KMS-11 (cell line): ENCODE results near the gene OR2Z1.
"Not testable (repeated sequence)": the region's sequence is repeated elsewhere in the genome, so short reads cannot be mapped to it uniquely, and the experiment has no call there.

Experiments
- H2AFZ ChIP-seq: fragments of 200-600 bp; sonication (generic); 2 replicates; pipeline ENCODE4 v1.6.1; 2016; ENCODE audit warnings: antibody characterized with exemption, mixed run types, low read depth
- H3K27ac ChIP-seq: fragments of 200-600 bp; sonication (generic); 2 replicates; pipeline ENCODE4 v1.6.1; 2016; ENCODE audit warnings: mild to moderate bottlenecking, mixed run types
- H3K27me3 ChIP-seq: fragments of 200-600 bp; sonication (generic); 2 replicates; pipeline ENCODE4 v1.6.1; 2017; ENCODE audit warnings: mild to moderate bottlenecking, low read depth, mixed run types, moderate library complexity; ENCODE audit not compliant: insufficient read depth
- H3K36me3 ChIP-seq: fragments of 200-600 bp; sonication (generic); 2 replicates; pipeline ENCODE4 v1.6.1; 2017; ENCODE audit warnings: mild to moderate bottlenecking, mixed run types; ENCODE audit not compliant: insufficient read depth
- H3K4me1 ChIP-seq: fragments of 200-600 bp; sonication (generic); 2 replicates; pipeline ENCODE4 v1.6.1; 2016; ENCODE audit warnings: mild to moderate bottlenecking, low read depth, mixed run types; ENCODE audit not compliant: poor library complexity, severe bottlenecking
- H3K4me2 ChIP-seq: fragments of 200-600 bp; sonication (generic); 2 replicates; pipeline ENCODE4 v1.7.0; 2016; ENCODE audit warnings: mild to moderate bottlenecking, mixed run types
- H3K4me3 ChIP-seq: fragments of 200-600 bp; sonication (generic); IDR thresholded peaks from 2 replicates; pipeline ENCODE4 v1.6.1; 2017; ENCODE audit warnings: low read depth, low read length, mixed read lengths; ENCODE audit not compliant: insufficient read depth
- H3K79me2 ChIP-seq: fragments of 200-600 bp; sonication (generic); 2 replicates; pipeline ENCODE4 v1.6.1; 2016; ENCODE audit warnings: low read depth, mixed run types; ENCODE audit not compliant: insufficient read depth
- H3K9ac ChIP-seq: fragments of 200-600 bp; sonication (generic); 2 replicates; pipeline ENCODE4 v1.6.1; 2016; ENCODE audit warnings: mild to moderate bottlenecking, mixed run types
- H4K20me1 ChIP-seq: fragments of 200-600 bp; sonication (generic); 2 replicates; pipeline ENCODE4 v1.6.1; 2016; ENCODE audit warnings: mild to moderate bottlenecking, mixed run types; ENCODE audit not compliant: insufficient read depth
- TF ChIP-seq, protein P1 (sequence below): fragments of 200-600 bp; sonication (generic); conservative IDR thresholded peaks from 2 replicates; pipeline ENCODE4 v1.6.1; 2017; ENCODE audit warnings: low read depth, mild to moderate bottlenecking, antibody characterized with exemption, low read length, moderate library complexity, mixed read lengths

OR2Z1 gene

GRCh38 chr19:8703223-8703622 lies 18.2 kb upstream of the OR2Z1 start:
- Histone ChIP-seq H3K4me1 (no peaks in the 10 kb centered on the region), H4K20me1 (no peaks in the 10 kb centered on the region), H3K36me3 (no peaks in the 10 kb centered on the region), H3K27ac (no peak overlapping the region), H3K27me3 (no peaks in the 10 kb centered on the region; the same call in 1 of the 2 replicates), H3K9ac (no peak overlapping the region), H3K4me3 (no peak overlapping the region), H3K79me2 (no peaks in the 10 kb centered on the region), H2AFZ (no peak overlapping the region), H3K4me2 (no peak overlapping the region)
- TF ChIP-seq, protein P1, sequence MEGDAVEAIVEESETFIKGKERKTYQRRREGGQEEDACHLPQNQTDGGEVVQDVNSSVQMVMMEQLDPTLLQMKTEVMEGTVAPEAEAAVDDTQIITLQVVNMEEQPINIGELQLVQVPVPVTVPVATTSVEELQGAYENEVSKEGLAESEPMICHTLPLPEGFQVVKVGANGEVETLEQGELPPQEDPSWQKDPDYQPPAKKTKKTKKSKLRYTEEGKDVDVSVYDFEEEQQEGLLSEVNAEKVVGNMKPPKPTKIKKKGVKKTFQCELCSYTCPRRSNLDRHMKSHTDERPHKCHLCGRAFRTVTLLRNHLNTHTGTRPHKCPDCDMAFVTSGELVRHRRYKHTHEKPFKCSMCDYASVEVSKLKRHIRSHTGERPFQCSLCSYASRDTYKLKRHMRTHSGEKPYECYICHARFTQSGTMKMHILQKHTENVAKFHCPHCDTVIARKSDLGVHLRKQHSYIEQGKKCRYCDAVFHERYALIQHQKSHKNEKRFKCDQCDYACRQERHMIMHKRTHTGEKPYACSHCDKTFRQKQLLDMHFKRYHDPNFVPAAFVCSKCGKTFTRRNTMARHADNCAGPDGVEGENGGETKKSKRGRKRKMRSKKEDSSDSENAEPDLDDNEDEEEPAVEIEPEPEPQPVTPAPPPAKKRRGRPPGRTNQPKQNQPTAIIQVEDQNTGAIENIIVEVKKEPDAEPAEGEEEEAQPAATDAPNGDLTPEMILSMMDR: no peak

GRCh38 chr19:8705304-8705703 lies 16.1 kb upstream of the OR2Z1 start:
- H3K4me2 ChIP-seq, H3K4me1 ChIP-seq, H3K9ac ChIP-seq, H3K27ac ChIP-seq, H3K36me3 ChIP-seq, H4K20me1 ChIP-seq, H3K4me3 ChIP-seq, H3K27me3 ChIP-seq, H3K79me2 ChIP-seq, H2AFZ ChIP-seq: not testable (repeated sequence)

DNA sequence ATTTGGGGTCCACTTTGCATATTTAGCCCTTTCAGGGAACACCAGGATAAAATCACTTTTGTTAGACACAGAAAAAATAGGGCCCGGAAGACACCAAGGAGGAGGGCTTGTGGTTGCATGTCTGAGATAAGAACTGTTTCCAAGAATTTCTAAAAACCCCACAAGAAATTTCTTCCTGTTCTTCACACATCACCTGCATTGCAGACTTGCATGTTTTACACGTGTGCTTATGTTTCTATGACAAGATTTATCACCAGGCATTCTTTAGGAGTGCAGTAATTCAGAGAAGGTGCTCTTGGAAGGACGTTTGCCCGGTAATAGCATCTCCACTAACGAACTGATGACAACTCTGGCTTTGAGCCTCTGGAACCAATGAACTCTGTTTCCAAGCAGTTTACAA lies 15.7 kb upstream of the OR2Z1 start:
- H3K4me2 ChIP-seq: no peak overlapping the region
- H3K36me3 ChIP-seq: no peaks in the 10 kb centered on the region
- no peak overlapping the region for H3K4me3 ChIP-seq
- TF ChIP-seq, protein P1: no peak
- no peak overlapping the region for H3K9ac ChIP-seq
- H4K20me1 ChIP-seq: no peaks in the 10 kb centered on the region
- no peaks in the 10 kb centered on the region for H3K79me2 ChIP-seq
- H2AFZ ChIP-seq: no peak overlapping the region
- H3K27me3 ChIP-seq: no peaks in the 10 kb centered on the region; the same call in 1 of the 2 replicates
- no peak overlapping the region for H3K27ac ChIP-seq
- no peaks in the 10 kb centered on the region for H3K4me1 ChIP-seq

DNA sequence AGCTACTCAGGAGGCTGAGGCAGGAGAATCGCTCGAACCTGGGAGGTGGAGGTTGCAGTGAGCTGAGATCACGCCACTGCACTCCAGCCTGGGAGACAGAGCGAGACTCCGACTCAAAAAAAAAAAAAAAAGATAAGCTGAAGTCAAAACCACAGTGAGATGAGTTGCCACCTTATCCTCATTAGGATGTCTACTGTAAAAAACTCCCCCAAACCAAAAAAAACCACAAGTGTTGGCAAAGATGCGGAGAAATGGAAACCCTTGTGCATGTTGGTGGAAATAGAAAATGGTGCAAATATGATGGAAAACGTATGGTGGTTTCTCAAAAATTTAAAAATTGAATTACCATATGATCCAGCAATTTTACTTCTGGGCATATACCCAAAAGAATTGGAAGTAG lies 11.1 kb upstream of the OR2Z1 start:
- H4K20me1 ChIP-seq, H2AFZ ChIP-seq, H3K4me3 ChIP-seq, H3K4me2 ChIP-seq, H3K36me3 ChIP-seq, H3K79me2 ChIP-seq, H3K4me1 ChIP-seq, H3K27me3 ChIP-seq, H3K27ac ChIP-seq, H3K9ac ChIP-seq: not testable (repeated sequence)

GRCh38 chr19:8722032-8722431 lies 598 bp downstream of the OR2Z1 start:
- no peak overlapping the region for H3K4me2 ChIP-seq
- no peak overlapping the region for H3K9ac ChIP-seq
- no peaks in the 10 kb centered on the region for H4K20me1 ChIP-seq
- TF ChIP-seq, protein P1: no peak
- no peaks in the 10 kb centered on the region for H3K79me2 ChIP-seq
- H3K27me3 ChIP-seq: no peaks in the 10 kb centered on the region
- no peak overlapping the region for H2AFZ ChIP-seq
- H3K36me3 ChIP-seq: no peaks in the 10 kb centered on the region
- no peak overlapping the region for H3K4me3 ChIP-seq
- H3K27ac ChIP-seq: no peak overlapping the region
- no peaks in the 10 kb centered on the region for H3K4me1 ChIP-seq
